K562 (cell line): ENCODE measurements around the gene EPHA7. TPM values are rescaled to one million over a fixed set of nuclear protein-coding genes. Genes with fewer than 3 reads are reported as not detected.

ENCODE experiments used
- ATAC-seq: fragments of 200-7000 bp; cut with Tn5 transposase; 3 replicates; pipeline ENCODE4 v1.9.1; 2020; ENCODE audit warnings: moderate library complexity
- BruUV-seq: library from RNA; stranded (reverse); fragments of 400-500 nt; replicated peaks from 2 replicates; lab custom pipeline; 2021; lab: Mats Ljungman, UMichigan
- CTCF ChIA-PET: fragments of 300-600 bp; formaldehyde crosslinking; extraction: SDS; loops from one replicate; lab custom pipeline; 2021; ENCODE audit warnings: low intra/inter-chr PET ratio; lab: Yijun Ruan, JAX
- POLR2A ChIA-PET: fragments of 300-600, 350-650 bp; sonication (Branson Sonifier 250); formaldehyde crosslinking; extraction: SDS; loops from one replicate; lab custom pipeline; 2021; ENCODE audit warnings: antibody characterized with exemption, inconsistent platforms; lab: Yijun Ruan, JAX
- DNase-seq, 4 experiments: peaks; one replicate each; pipeline versions ENCODE4 v3.0.0 to v3.0.0-alpha.2; 2011 to 2018; ENCODE audit warnings: low spot score in 3 of 4, mixed read lengths in 3 of 4; ENCODE audit errors: extremely low read depth in 1 of 4
- FAIRE-seq: peaks from 2 replicates; lab custom pipeline; 2011; peaks lifted over from hg19 to GRCh38; lab: Jason Lieb, UNC
- H2AFZ ChIP-seq: 2 replicates; pipeline ENCODE4 v1.6.0; 2011; ENCODE audit warnings: low read depth, low read length, control low read depth, inconsistent platforms
- H3K27ac ChIP-seq: fragments of 200-600 bp; 3 replicates; pipeline ENCODE4 v1.8.0; 2011; ENCODE audit warnings: low read depth, mild to moderate bottlenecking, control low read depth, inconsistent platforms, low read length, moderate library complexity, mixed read lengths; ENCODE audit errors: extremely low read depth
- H3K27me3 ChIP-seq, 2 experiments: fragments of 300-600 bp in 1 of 2; 2 replicates in 1 of 2; 3 replicates in 1 of 2; pipeline versions ENCODE4 v1.6.0 to v1.8.0; 2011; ENCODE audit warnings: inconsistent platforms in 2 of 2, low read length in 2 of 2, mild to moderate bottlenecking in 1 of 2, mixed read lengths in 1 of 2, moderate library complexity in 1 of 2; ENCODE audit not compliant: control insufficient read depth in 2 of 2, insufficient read depth in 2 of 2
- H3K36me3 ChIP-seq: fragments of 300-600 bp; 3 replicates; pipeline ENCODE4 v1.8.0; 2011; ENCODE audit warnings: mild to moderate bottlenecking, low read length, inconsistent platforms; ENCODE audit not compliant: control insufficient read depth, insufficient read depth
- H3K4me1 ChIP-seq, 2 experiments: fragments of 200-600 bp in 1 of 2; replicated peaks in 1 of 2; 2 replicates in 1 of 2; 3 replicates in 1 of 2; pipeline versions ENCODE4 v1.5.1 to v1.8.0; 2011; ENCODE audit warnings: inconsistent platforms in 2 of 2, low read length in 2 of 2, mild to moderate bottlenecking in 1 of 2, mixed read lengths in 1 of 2, moderate library complexity in 1 of 2; ENCODE audit not compliant: control insufficient read depth in 2 of 2, insufficient read depth in 2 of 2
- H3K4me2 ChIP-seq: 2 replicates; pipeline ENCODE4 v1.6.1; 2011; ENCODE audit warnings: low read length, control low read depth, inconsistent platforms, mixed read lengths; ENCODE audit not compliant: insufficient read depth
- H3K4me3 ChIP-seq: fragments of 200-600 bp; sonication (generic), shearing (Covaris generic); 2 replicates; pipeline ENCODE4 v1.5.1; 2016; ENCODE audit warnings: control low read depth, inconsistent platforms
- H3K79me2 ChIP-seq: fragments of 200-600 bp; 3 replicates; pipeline ENCODE4 v1.8.0; 2011; ENCODE audit warnings: low read length, inconsistent platforms; ENCODE audit not compliant: control insufficient read depth, insufficient read depth
- H3K9ac ChIP-seq, 2 experiments: 2 replicates each; pipeline versions ENCODE4 v1.6.0 to v1.6.1; 2011; ENCODE audit warnings: low read depth in 2 of 2, low read length in 2 of 2, control low read depth in 1 of 2, inconsistent platforms in 1 of 2, mild to moderate bottlenecking in 1 of 2, mixed read lengths in 1 of 2; ENCODE audit not compliant: insufficient read depth in 1 of 2
- H3K9me1 ChIP-seq: one replicate; pipeline ENCODE4 v1.6.0; 2011; ENCODE audit warnings: inconsistent platforms, mild to moderate bottlenecking, low read length, moderate library complexity; ENCODE audit not compliant: control insufficient read depth, insufficient read depth
- H3K9me3 ChIP-seq: replicated peaks from 2 replicates; pipeline ENCODE4 v1.5.1; 2011; ENCODE audit warnings: low read depth, low read length, inconsistent platforms; ENCODE audit not compliant: control insufficient read depth, insufficient read depth
- H4K20me1 ChIP-seq: replicated peaks from 2 replicates; pipeline ENCODE4 v1.6.1; 2011; ENCODE audit warnings: low read length, inconsistent platforms, mixed read lengths; ENCODE audit not compliant: control insufficient read depth, insufficient read depth
- CBFB ChIP-seq: sonication (generic); formaldehyde crosslinking; IDR thresholded peaks from 2 replicates; pipeline ENCODE4 v1.4.0; 2020; ENCODE audit warnings: mild to moderate bottlenecking, missing genetic modification reagents
- DMBX1 ChIP-seq: fragments of 250-450 bp; sonication (Bioruptor Pico); IDR thresholded peaks from 2 replicates; pipeline ENCODE4 v1.8.0; 2022; ENCODE audit warnings: inconsistent platforms, mild to moderate bottlenecking, moderate library complexity, borderline replicate concordance
- FOS ChIP-seq: IDR thresholded peaks from 3 replicates; pipeline ENCODE4 v1.6.1; 2011; ENCODE audit not compliant: insufficient read length; ENCODE audit errors: extremely low read depth
- KAT2B ChIP-seq: IDR thresholded peaks from one replicate; pipeline ENCODE4 v1.6.1; 2012; ENCODE audit warnings: low read depth, mild to moderate bottlenecking, control low read depth, inconsistent platforms, low read length, moderate library complexity
- NBN ChIP-seq: fragments of 450-650 bp; IDR thresholded peaks from 2 replicates; pipeline ENCODE4 v1.6.1; 2016; ENCODE audit warnings: low read depth, mild to moderate bottlenecking
- NFATC3 ChIP-seq: fragments of 450-650 bp; IDR thresholded peaks from 2 replicates; pipeline ENCODE4 v1.6.1; 2017; ENCODE audit warnings: mild to moderate bottlenecking
- RBM14 ChIP-seq: fragments of 200-400 bp; formaldehyde crosslinking; IDR thresholded peaks from 2 replicates; pipeline ENCODE4 v1.6.1; 2018; ENCODE audit warnings: low read depth, mild to moderate bottlenecking, low read length, moderate library complexity, borderline replicate concordance; ENCODE audit not compliant: insufficient read depth
- SNRNP70 ChIP-seq: fragments of 200-400 bp; formaldehyde crosslinking; optimal IDR thresholded peaks from 2 replicates; pipeline ENCODE3; 2017; ENCODE audit warnings: low read depth, low read length
- TBP ChIP-seq: optimal IDR thresholded peaks from 2 replicates; pipeline ENCODE3; 2011; ENCODE audit warnings: low read depth, low read length, improper control_type of control experiment
- ZNF197 ChIP-seq: fragments of 200-800 bp; sonication (Bioruptor generic); IDR thresholded peaks from 2 replicates; pipeline ENCODE4 v1.6.1; 2016; ENCODE audit warnings: low read depth, missing genetic modification characterization, missing compliant biosample characterization
- ZNF24 ChIP-seq: fragments of 450-650 bp; IDR thresholded peaks from 2 replicates; pipeline ENCODE4 v1.6.1; 2016
- ZNF253 ChIP-seq: fragments of 250-450 bp; sonication (Bioruptor Pico); conservative IDR thresholded peaks from 2 replicates; pipeline ENCODE4 v1.6.1; 2021; ENCODE audit warnings: mild to moderate bottlenecking
- ZNF398 ChIP-seq: fragments of 250-450 bp; sonication (Bioruptor Pico); IDR thresholded peaks from 2 replicates; pipeline ENCODE4 v1.8.0; 2021; ENCODE audit warnings: moderate library complexity, mild to moderate bottlenecking, inconsistent platforms
- ZNF586 ChIP-seq: fragments of 450-650 bp; formaldehyde crosslinking; conservative IDR thresholded peaks from 2 replicates; pipeline ENCODE4 v1.4.0; 2020; ENCODE audit warnings: mild to moderate bottlenecking, moderate library complexity
- ZNF668 ChIP-seq: fragments of 250-450 bp; sonication (Bioruptor Pico); IDR thresholded peaks from 2 replicates; pipeline ENCODE4 v1.8.0; 2022; ENCODE audit warnings: mild to moderate bottlenecking, inconsistent platforms
- ZNF695 ChIP-seq: fragments of 450-650 bp; formaldehyde crosslinking; IDR thresholded peaks from 2 replicates; pipeline ENCODE4 v1.4.0; 2020; ENCODE audit warnings: mild to moderate bottlenecking, moderate library complexity
- WGBS: fragments of 100-300 bp; shearing (Covaris generic); methylation state at CpG from one replicate; pipeline ENCODE4 v1.1.6; 2016; ENCODE audit warnings: low coverage, mixed read lengths; ENCODE audit not compliant: insufficient coverage; ENCODE audit errors: missing lambda C conversion rate; 5-methylcytosine and 5-hydroxymethylcytosine counted together
- in situ Hi-C: fragments of 300-500 bp; cut with MboI; formaldehyde crosslinking; loops from 4 replicates; pipeline ENCODE4 v1.15.0; 2018; ENCODE audit warnings: inconsistent platforms, mixed read lengths
- intact Hi-C: fragments of 100-400 bp; cut with micrococcal nuclease; formaldehyde crosslinking; loops from 2 replicates; pipeline ENCODE4 v1.14.2; 2022
- polyA plus RNA-seq, 8 experiments: library from polyadenylated mRNA; depleted of rRNA in 4 of 8; stranded (reverse) in 5 of 8; unstranded in 3 of 8; fragments of >200 nt; fragmentation: Nextera tagmentation in 2 of 8; fragmentation: Illumina TruSeq in 1 of 8; extraction: Ambion mirVana in 2 of 8; extraction: Trizol in 1 of 8; gene quantifications; 2 replicates each; pipeline versions ENCODE4 v1.2.1 to v1.2.3, GENCODE V29; 2011 to 2014; ENCODE audit warnings: inconsistent platforms in 1 of 8, missing spikeins in 1 of 8
- total RNA-seq, 7 experiments: library from RNA; depleted of rRNA in 6 of 7; stranded (reverse); fragments of >200 nt in 6 of 7; fragmentation: Illumina TruSeq in 2 of 7; extraction: Trizol in 2 of 7; gene quantifications; 2 replicates each; pipeline versions ENCODE4 v1.2.1 to v1.2.3, GENCODE V29; 2011 to 2021; ENCODE audit warnings: low replicate concordance in 1 of 7

The EPHA7 gene
- total and polyA plus RNA-seq, 9 of the 15 experiments (the other 6 are each of a cell fraction or from before 2014, with no cell fraction given) = not detected

GRCh38 chr6:93350774-93351173 is 68.6 kb downstream of the EPHA7 start:
- Histone ChIP-seq H3K4me3 (no peak overlapping the region), H3K79me2 (no peaks in the 10 kb centered on the region), H3K4me2 (no peak overlapping the region), H3K4me1 (no peaks in the 10 kb centered on the region), H3K9ac (no peak overlapping the region), H3K27ac (no peak overlapping the region), H3K9me3 (no peaks in the 10 kb centered on the region), H3K27me3 (no peaks in the 10 kb centered on the region), H2AFZ (no peak overlapping the region), H3K9me1 (no peaks in the 10 kb centered on the region), H4K20me1 (no peaks in the 10 kb centered on the region), H3K36me3 (no peaks in the 10 kb centered on the region)
- no peak for TF ChIP-seq ZNF24
- no peak for TF ChIP-seq KAT2B
- TF ChIP-seq ZNF197 (CRISPR knock-in tag) = no peak
- no peak for TF ChIP-seq NFATC3
- no peak for TF ChIP-seq ZNF398 (CRISPR knock-in tag)
- TF ChIP-seq ZNF668 (CRISPR knock-in tag) = no peak
- no peak for TF ChIP-seq FOS
- no peak for TF ChIP-seq SNRNP70
- no peak for TF ChIP-seq RBM14
- TF ChIP-seq ZNF695 (CRISPR knock-in tag) = no peak
- no peak for TF ChIP-seq CBFB (CRISPR knock-in tag)
- no peak for TF ChIP-seq DMBX1
- TF ChIP-seq TBP = no peak
- no peak for TF ChIP-seq ZNF586 (CRISPR knock-in tag)
- TF ChIP-seq NBN = no peak
- no peak for TF ChIP-seq ZNF253 (CRISPR knock-in tag)
- intact Hi-C loops (no loop called here), in situ Hi-C loops (no loop called here)
- 0% methylated on average over 4 of the region's 4 CpGs for WGBS
- FAIRE-seq (no peak), ATAC-seq (no peak), DNase-seq (no peak)
- ChIA-PET POLR2A (no interaction called here), CTCF (no interaction called here)
- BruUV-seq = no TSS peak
